Measurements from ENCODE around the gene TMEM225. TPM values are rescaled to one million over a fixed set of nuclear protein-coding genes. Genes with fewer than 3 reads are reported as not detected.

Gene TMEM225
- total RNA-seq, 2 donors from 2014 or later = not detected

- Mint-ChIP-seq H3K36me3 (no peaks in the 10 kb centered on the region), H3K9me3 (no peaks in the 10 kb centered on the region), H3K27ac (no peak overlapping the region)
- ATAC-seq = no peak
- DNase-seq (ENCODE audit: low spot score in 2 of 2) = no peak
Observed at GRCh38 chr11:123839131-123839530, 46.3 kb downstream of the TMEM225 start.

DNA sequence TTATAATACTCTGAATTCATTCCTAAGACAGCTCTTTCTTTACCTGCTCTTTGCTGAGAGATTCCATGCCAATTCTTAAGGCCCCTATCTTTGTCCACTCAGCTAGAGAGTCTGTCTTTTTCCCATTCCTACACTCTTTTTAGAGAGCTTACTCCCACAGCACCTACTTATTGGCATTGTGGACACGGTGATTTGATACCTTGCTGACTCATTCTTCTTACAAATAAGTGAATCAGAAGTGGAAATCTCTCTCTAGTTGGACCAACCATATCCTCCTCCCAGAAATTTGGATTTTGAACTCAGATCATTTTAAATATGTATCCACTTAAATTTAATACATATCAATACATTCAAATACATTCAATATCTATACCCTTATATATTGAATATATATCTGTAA, 46.8 kb downstream of the TMEM225 start:
- no peak overlapping the region for H3K27ac Mint-ChIP-seq
- H3K36me3 Mint-ChIP-seq = no peaks in the 10 kb centered on the region
- H3K9me3 Mint-ChIP-seq = no peaks in the 10 kb centered on the region
- ATAC-seq (no peak), DNase-seq (ENCODE audit: low spot score in 2 of 2) (no peak)

DNA sequence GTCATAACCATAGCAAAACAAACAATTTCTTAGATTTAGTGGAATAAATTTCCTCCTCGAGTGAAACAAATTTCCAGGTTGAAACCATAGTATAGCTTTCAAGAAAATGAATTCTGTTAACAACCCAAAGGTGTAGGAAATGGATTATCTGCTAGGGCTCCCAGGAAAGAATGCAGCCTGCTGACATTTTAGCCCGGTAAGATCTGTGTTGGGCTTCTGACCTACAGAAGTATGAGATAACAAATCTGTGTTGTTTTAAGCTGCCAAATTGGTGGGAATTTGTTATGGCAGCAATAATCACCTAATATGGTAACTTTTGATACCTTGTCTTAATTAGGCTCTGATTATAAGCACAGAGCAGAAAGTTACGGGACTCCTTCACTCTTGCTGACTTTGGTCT, 47.3 kb downstream of the TMEM225 start:
- H3K9me3 Mint-ChIP-seq = no peaks in the 10 kb centered on the region
- no peak for DNase-seq (ENCODE audit: low spot score in 2 of 2)
- ATAC-seq = no peak
- no peak overlapping the region for H3K27ac Mint-ChIP-seq
- H3K36me3 Mint-ChIP-seq = no peaks in the 10 kb centered on the region

DNA sequence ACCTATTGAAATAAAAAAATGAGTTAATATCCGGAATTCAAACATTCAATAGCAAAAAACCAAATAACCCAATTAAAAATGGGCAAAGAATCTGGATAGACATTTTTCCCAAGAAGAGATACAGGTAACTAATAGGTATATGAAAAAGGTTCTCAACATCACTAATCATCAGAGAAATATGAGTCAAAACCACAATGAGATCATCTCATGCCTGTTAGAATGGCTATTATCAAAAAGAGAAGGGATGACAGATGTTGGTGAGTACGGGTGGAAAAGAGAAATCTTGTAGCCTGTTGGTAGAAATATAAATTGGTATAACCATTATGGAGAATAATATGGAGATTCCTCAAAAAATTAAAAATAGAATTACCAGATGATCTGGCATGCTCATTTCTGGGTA, 52.4 kb downstream of the TMEM225 start:
- no peaks in the 10 kb centered on the region for H3K9me3 Mint-ChIP-seq
- no peaks in the 10 kb centered on the region for H3K36me3 Mint-ChIP-seq
- DNase-seq (ENCODE audit: low spot score in 2 of 2) (no peak), ATAC-seq (no peak)
- no peak overlapping the region for H3K27ac Mint-ChIP-seq

Other genes starting within 250 kb of the TMEM225 start
- under 1 TPM in 1 of 2 donors, not detected in 1; 0.06 TPM for gene SCN3B, start 231.0 kb downstream of the TMEM225 start, total RNA-seq
- gene ZNF202, start 144.0 kb downstream of the TMEM225 start, total RNA-seq = 10 to 100 TPM in 1 of 2 donors, 1 to 10 TPM in 1; 6.9 to 12.2 TPM
- gene OR6X1, start 131.2 kb downstream of the TMEM225 start, total RNA-seq = not detected
- not detected for gene OR6M1, start 79.3 kb downstream of the TMEM225 start, total RNA-seq
- not detected for gene OR8D4, start 16.5 kb upstream of the TMEM225 start, total RNA-seq
- not detected for gene OR4D5, start 53.9 kb upstream of the TMEM225 start, total RNA-seq
- not detected for gene OR6T1, start 58.2 kb upstream of the TMEM225 start, total RNA-seq
- gene OR10S1, start 92.1 kb upstream of the TMEM225 start, total RNA-seq = not detected
- gene OR10G6, start 109.5 kb upstream of the TMEM225 start, total RNA-seq = not detected
- gene OR10G4, start 127.3 kb upstream of the TMEM225 start, total RNA-seq = not detected
- not detected for gene OR10G9, start 137.3 kb upstream of the TMEM225 start, total RNA-seq
- gene OR10G8, start 141.1 kb upstream of the TMEM225 start, total RNA-seq = not detected
- not detected for gene OR10G7, start 155.7 kb upstream of the TMEM225 start, total RNA-seq
- gene VWA5A, start 229.8 kb upstream of the TMEM225 start, total RNA-seq = 10 to 100 TPM in 1 of 2 donors, 1 to 10 TPM in 1; 7.7 to 13.7 TPM